HG02623 (cell line): ENCODE data around the gene CAT.

Experiments
- ATAC-seq: cut with Tn5 transposase; IDR thresholded peaks from one replicate; pipeline ENCODE4 v1.9.1; 2021; ENCODE audit warnings: moderate library complexity; ENCODE audit not compliant: unreplicated experiment

Gene CAT

GRCh38 chr11:34493926-34494595, 55.3 kb downstream of the CAT start:
- no peak for ATAC-seq

DNA sequence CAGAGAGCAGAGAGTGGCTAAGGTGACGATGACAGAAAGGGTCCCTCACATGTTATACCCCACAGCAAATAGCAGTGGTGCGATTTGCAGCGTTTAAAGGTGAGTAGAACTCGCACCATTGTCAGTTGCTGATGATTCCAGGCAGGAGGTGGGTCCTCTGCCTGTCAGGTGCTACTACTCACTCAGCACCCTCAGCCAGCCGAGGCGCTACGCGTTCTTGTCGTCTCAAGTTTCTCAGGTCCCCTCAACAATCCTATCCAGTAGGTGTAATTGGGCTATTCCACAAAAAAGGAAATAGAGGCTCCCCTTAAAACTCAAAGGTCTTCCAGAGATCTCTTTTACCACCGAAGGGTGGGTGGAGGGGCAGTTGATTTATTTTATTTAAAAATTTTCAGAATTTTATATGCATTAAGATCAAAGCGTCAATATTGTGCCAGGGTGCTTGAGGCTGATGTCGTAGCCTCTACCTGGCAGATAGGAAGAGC, 56.5 kb downstream of the CAT start:
- no peak for ATAC-seq

GRCh38 chr11:34495724-34496377, 57.1 kb downstream of the CAT start:
- no peak for ATAC-seq

DNA sequence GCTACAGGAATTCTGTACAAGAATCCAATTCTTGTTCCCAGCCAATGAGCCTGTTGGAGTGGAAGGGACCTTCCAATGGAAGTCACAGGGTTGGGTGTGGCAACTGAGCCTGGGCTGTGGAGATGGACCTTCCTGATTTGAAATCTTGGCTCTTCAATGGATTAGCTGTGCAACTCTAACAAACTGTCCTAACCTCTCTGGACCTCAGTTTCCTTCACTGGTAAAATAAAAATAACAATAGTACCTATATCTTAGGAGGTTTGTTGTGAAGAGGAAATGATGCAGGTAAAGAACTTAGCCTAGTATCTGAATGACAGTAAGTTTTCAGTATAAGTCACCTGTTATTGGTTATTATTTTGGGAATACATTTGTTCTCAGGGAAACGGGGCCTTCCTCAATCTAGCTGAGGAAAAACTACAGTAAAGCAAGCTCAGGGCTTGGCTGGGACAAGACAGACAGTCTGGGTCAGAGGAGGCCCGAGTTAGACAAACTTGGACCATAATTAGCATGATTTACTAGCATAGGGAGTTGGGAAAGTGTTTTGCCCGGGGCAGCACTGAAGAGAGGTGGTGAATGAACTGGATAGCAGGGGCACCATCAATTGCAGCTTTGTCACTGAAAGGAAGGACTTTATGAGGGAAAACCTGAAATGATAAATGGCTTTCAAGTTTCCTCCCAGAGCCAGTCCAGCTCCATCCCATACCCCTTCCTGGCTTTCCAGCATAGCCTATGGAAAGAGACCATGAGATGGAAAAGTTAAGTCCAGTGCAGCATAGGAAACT, 61.2 kb downstream of the CAT start:
- ATAC-seq, result no peak

DNA sequence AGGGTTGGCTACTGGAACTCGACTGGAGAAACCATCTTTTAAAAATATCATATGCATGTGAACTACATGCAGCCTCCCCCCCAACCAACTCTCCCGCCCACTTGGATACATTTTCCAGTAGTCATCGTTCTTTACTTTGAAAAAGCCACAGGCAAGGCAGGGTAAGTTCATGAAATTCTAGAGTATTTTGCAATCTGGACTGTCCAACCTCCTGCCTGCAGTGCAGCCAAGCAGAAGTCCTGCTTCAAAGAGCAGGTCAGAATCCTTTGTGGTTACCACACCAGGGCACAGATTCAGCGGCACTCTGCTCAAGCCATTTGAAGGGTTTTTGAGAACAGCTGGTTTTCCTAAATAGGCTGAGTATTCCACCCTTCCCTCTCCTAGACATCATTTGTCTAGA, 62.8 kb downstream of the CAT start:
- ATAC-seq, result no peak

- no peak for ATAC-seq
Observed at GRCh38 chr11:34501949-34502348, 63.2 kb downstream of the CAT start.

GRCh38 chr11:34502949-34503348, 64.2 kb downstream of the CAT start:
- no peak for ATAC-seq

DNA sequence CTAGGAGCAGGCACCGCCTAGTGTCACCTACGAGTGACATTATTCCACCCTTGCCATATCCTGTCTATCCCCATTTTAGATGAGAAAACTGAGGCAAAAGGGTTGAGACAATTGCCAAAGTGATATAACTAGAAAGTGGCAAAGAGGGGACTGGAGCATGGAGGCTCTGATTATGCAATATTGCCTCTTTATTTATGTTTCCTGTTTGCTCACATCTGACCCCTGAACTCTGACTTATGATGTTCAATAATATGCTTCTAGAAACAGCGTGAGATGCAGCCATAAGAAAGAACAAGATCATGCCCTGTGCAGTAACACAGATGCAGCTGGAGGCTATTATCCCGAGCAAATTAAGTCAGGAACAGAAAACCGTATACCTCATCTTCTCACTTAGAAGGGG, 67.1 kb downstream of the CAT start:
- no peak for ATAC-seq

DNA sequence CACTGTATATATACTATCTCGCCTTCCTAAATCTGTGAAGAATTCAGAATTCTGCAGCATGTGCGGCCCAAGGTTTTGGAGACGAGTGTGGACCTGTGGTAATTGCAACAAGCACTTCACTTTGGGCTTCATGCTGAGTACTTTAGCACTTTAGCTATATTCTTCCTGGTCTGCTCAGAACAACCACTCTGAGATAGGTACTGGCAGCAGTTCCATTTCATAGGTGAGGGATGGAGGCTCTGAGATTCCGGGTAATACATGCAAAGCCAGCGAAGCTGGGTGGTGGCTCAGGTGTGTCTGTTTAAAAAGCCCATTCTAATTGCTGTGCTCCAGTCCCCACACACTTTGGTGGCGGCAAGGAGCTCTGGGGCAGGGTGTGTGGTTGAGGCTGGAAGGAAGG, 68.4 kb downstream of the CAT start:
- no peak for ATAC-seq

- no peak for ATAC-seq
Observed at GRCh38 chr11:34507610-34508009, 68.9 kb downstream of the CAT start.

DNA sequence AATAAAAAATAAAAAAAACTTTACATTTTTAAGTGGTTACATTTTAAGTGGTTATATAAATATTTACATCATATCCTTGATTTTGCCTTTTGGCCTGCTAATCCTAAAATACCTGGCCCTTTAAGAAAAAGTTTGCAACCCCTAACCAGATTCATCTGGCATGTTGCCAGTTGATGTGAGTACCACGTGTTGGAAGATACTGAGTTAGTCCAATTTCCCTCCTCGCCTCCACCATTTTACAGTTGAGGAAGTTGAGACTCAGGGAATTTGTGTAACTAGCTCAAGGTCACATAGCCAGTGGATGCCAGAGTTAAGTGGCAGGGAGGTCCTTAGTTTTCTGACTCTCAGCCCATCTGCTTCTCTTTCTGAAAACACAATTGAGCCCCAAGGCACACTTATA, 69.8 kb downstream of the CAT start:
- no peak for ATAC-seq

DNA sequence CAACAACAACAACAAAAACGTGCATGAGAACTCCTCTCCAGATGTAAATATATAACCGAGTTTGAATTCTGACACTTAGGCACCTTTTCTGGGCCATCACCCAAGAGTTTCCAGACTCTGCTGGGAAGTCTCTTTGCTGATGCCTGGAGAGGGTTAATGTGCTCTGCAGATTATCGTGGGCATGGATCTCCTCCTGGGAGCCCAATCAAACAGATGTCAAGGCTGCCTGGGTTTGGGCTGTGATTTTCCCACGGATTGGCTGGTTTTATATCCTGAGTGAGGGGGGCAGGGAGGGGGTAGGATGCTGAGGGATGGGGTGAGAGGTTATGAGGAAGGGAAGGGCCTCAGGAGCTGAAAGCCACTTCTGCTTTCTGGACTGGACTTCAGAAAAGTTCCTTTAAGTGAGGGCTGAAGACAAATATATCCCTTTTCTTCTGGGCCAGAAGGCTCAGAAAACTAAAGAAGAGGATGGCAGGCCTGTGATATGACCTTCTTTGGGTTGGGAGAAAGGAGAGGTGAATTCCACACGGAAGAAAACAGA, 70.7 kb downstream of the CAT start:
- ATAC-seq, result no peak

DNA sequence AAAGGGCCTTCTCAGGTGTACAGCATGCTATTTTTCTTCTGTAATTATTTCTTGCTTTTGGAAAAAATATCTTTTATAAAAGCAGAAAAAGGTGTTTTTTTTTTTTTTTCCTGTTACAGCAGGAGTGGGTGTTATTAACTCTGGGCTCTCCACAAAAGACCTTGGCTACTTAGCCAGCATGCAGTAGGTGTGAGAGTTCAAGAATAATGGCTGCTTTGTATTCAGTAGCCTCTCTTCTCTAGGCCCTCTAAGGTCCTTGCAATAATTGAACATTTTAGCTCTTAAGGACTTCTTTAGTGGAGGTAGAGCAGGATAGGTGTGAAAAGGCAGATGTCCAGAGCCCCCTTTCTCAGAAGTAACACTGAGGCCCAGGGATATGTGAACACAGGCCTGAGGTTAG, 71.5 kb downstream of the CAT start:
- ATAC-seq, result no peak

DNA sequence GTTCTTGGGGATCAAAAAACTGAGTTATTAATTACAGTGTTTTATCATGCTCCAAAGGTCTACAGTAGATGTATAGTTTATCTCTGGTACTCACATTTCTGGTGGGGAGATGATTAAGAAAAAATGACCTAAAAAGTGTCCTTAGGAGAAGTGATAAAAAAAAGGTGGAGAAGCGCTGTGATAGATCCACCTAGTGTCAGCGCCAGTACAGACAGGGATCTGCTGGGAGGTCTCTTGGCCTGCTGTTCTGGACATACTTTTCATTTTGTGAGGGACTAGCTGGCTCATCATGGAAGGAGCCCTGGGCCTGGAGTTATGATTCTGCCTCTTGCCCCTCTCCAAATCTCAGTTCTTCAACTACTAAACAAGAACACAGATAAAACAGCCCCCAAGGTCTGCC, 71.9 kb downstream of the CAT start:
- no peak for ATAC-seq

DNA sequence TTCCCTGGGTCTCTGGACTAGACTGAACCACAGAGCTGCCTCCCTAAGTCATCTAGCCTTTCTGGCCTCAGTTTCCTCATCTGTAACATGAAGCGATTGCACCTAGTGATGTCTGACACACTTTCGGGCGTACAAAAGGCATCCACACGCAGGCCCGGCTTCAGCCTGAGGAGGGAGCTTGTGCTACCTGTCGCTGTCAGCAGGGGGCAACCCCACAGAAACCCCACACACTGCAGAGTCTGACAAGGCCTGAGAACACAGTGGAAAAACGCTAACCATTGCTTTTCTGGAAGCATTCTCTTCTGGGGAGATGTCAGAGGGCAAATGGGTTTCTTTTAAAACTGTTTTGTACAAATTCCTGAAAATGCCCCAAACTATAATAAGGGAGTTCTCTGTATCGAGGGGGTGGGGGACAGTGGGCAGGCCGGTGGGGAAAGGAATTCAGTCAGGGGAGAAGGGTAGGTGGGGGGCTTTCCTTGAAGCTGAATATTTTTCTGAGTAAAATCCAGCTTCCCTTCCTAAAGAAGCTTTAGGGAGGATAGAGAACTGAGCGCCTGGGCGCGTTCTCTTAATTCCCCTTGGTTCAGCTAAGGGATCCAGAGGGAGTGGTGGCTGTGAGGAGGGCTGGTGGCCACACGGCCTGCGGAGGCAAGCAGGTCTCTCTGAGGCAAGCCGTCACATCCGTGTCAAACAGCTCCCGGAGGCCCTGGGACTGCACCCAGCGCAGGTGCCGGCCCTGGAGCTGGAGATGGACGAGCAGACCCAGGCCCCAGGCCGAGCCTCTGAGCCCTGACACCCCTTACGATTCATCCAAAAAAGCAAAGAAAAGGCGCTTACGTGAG, 74.3 kb downstream of the CAT start:
- ATAC-seq, result peak; percentile 85

DNA sequence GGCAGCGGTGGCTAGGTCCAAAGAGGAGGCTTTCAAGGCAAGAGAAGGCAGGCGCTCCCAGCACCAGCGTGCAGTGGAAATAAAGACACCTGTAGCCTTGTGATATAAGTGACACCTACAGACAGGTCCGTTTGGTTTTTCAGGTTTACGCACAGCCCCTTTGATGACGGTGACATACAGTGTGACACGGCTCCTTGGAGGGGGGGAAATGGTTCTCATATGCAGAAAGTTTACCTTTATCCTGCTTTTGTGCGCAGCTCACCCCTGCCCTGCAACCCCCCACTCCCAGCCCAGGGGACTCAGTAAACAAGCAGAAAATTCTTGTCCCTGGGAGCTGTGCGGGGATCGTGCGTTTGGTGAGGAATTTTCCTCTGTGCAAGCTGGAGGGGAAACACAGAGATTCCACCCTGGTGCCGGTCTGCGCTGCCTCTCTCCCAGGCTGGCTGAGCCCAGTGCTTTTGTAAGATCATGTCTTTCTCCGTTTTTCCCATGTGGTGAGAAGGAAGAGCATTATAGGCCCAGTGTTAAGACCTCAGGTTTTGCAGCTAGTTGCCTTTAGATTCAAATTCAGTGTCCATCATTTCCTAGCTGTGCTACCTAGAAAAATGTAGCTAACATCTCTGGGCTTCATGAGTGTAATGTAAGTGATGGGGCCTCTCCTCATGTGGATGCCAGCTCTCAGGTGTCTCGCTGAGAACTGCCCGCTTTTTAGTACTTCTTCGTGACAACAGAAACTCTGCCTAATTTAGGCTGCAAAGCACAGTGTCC, 75.1 kb downstream of the CAT start, which contains the start of gene ELF5:
Gene ELF5, minus strand, starts transcription at position 113 of the 768 bp plus-strand sequence. CDS start 8,045 bp downstream, outside the sequence.
- no peak for ATAC-seq

- no peak for ATAC-seq
Observed at GRCh38 chr11:34514597-34514996, 75.9 kb downstream of the CAT start.

DNA sequence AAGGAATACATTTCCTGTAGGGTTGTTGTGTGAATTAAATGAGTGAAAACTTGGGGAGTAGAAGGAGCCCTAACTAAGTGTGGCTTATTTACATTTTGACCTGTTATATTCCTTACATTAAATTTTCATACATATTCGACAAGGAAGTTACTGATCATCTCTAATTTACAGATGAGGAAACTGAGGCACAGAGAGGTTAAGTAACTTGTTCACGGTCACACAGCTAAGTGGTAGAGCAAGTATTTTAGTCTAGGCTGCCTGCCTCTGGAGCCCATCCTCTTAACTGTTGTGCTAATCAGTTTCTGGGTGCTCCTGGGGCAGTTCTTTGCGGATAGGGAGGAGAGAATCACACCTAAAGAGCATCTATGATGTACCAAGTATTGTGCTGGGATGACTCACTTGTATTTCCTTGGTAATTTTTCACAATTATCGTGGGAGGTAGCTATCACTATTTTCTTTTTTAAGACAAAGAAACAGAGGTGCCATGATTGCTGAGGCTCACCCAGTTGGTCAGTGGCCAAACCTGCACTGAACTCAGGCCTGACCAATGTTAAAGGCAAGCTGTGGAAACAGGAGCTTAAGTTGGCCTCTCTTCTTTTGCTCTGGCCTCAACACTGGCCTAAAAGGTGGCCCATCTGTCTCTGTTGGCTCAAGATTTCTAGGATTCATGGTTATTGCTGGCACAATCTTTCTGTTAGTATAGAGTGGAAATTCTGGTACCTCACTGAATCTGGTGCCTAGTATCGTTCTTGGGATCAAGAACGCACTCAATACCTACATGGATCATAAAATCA, 77.7 kb downstream of the CAT start:
- no peak for ATAC-seq

- no peak for ATAC-seq
Observed at GRCh38 chr11:34519595-34520235, 81.0 kb downstream of the CAT start.
